GM23338 (cell line): ENCODE measurements around the gene DOCK10. TPM values are rescaled to one million over a fixed set of nuclear protein-coding genes. Genes with fewer than 3 reads are reported as not detected.

ENCODE experiments used
- ATAC-seq: fragments of 200-7000 bp; cut with Tn5 transposase; 3 replicates; pipeline ENCODE4 v1.9.1; 2020
- DNase-seq: peaks from one replicate; pipeline ENCODE4 v3.0.0-alpha.2; 2015; ENCODE audit warnings: low spot score
- H2AFZ ChIP-seq: fragments of 200-600 bp; sonication (generic); 2 replicates; pipeline ENCODE4 v1.8.0; 2016; ENCODE audit warnings: antibody characterized with exemption, mild to moderate bottlenecking, moderate library complexity
- H3F3A ChIP-seq: fragments of 200-600 bp; sonication (generic); replicated peaks from 2 replicates; pipeline ENCODE4 v1.8.0; 2017; ENCODE audit warnings: antibody characterized with exemption, mixed run types, low read depth
- H3K27ac ChIP-seq: fragments of 200-600 bp; sonication (generic); 2 replicates; pipeline ENCODE4 v1.6.1; 2016; ENCODE audit warnings: low read depth
- H3K27me3 ChIP-seq: fragments of 200-600 bp; sonication (generic); 2 replicates; pipeline ENCODE4 v1.8.0; 2016; ENCODE audit warnings: mild to moderate bottlenecking, mixed run types, moderate library complexity; ENCODE audit not compliant: insufficient read depth
- H3K36me3 ChIP-seq: fragments of 200-600 bp; sonication (generic); 2 replicates; pipeline ENCODE4 v1.8.0; 2016; ENCODE audit warnings: mild to moderate bottlenecking; ENCODE audit not compliant: insufficient read depth
- H3K4me1 ChIP-seq: fragments of 200-600 bp; sonication (generic); 2 replicates; pipeline ENCODE4 v1.8.0; 2016; ENCODE audit warnings: mild to moderate bottlenecking, moderate library complexity; ENCODE audit not compliant: insufficient read depth
- H3K4me2 ChIP-seq: fragments of 200-600 bp; sonication (generic); 2 replicates; pipeline ENCODE4 v1.7.1; 2017; ENCODE audit warnings: mixed run types
- H3K4me3 ChIP-seq: fragments of 200-600 bp; sonication (generic); 2 replicates; pipeline ENCODE4 v1.6.1; 2016; ENCODE audit warnings: mixed run types
- H3K79me2 ChIP-seq: fragments of 200-600 bp; sonication (generic); replicated peaks from 2 replicates; pipeline ENCODE4 v1.8.0; 2017; ENCODE audit warnings: mild to moderate bottlenecking; ENCODE audit not compliant: insufficient read depth
- H3K9me2 ChIP-seq: fragments of 200-600 bp; sonication (generic); 2 replicates; pipeline ENCODE4 v1.8.0; 2017; ENCODE audit not compliant: insufficient read depth
- H4K20me1 ChIP-seq: fragments of 200-600 bp; sonication (generic); replicated peaks from 2 replicates; pipeline ENCODE4 v1.8.0; 2017; ENCODE audit warnings: mild to moderate bottlenecking; ENCODE audit not compliant: insufficient read depth
- H3K27ac Mint-ChIP-seq: 2 replicates; pipeline ENCODE4 v1.8.0; 2020; ENCODE audit warnings: inconsistent platforms, mild to moderate bottlenecking, moderate library complexity, mixed read lengths
- H3K27me3 Mint-ChIP-seq: 3 replicates; pipeline ENCODE4 v1.8.0; 2022; ENCODE audit warnings: low read depth, mild to moderate bottlenecking, moderate library complexity, mixed read lengths, inconsistent platforms; ENCODE audit not compliant: insufficient read depth, poor library complexity
- H3K36me3 Mint-ChIP-seq: 3 replicates; pipeline ENCODE4 v1.8.0; 2021; ENCODE audit warnings: low read depth, mild to moderate bottlenecking, inconsistent platforms, moderate library complexity, mixed read lengths
- H3K4me1 Mint-ChIP-seq: 3 replicates; pipeline ENCODE4 v1.8.0; 2020; ENCODE audit warnings: mild to moderate bottlenecking, inconsistent platforms, mixed read lengths
- H3K4me3 Mint-ChIP-seq: 3 replicates; pipeline ENCODE4 v1.8.0; 2021; ENCODE audit warnings: moderate library complexity, mild to moderate bottlenecking, inconsistent platforms, mixed read lengths
- H3K9me3 Mint-ChIP-seq: 3 replicates; pipeline ENCODE4 v1.8.0; 2020; ENCODE audit warnings: moderate library complexity, mild to moderate bottlenecking, inconsistent platforms, mixed read lengths
- CREB1 ChIP-seq: fragments of 250-450 bp; sonication (Bioruptor Pico); IDR thresholded peaks from 2 replicates; pipeline ENCODE4 v1.5.0; 2020; ENCODE audit warnings: low read depth, mild to moderate bottlenecking, moderate library complexity
- CTCF ChIP-seq, 2 experiments: fragments of 200-600 bp in 1 of 2; sonication (generic) in 1 of 2; conservative IDR thresholded peaks; 2 replicates each; pipeline versions ENCODE4 v1.5.1 to v1.6.1; 2016 to 2017; ENCODE audit warnings: antibody characterized with exemption in 2 of 2, low read depth in 2 of 2, mild to moderate bottlenecking in 2 of 2, moderate library complexity in 1 of 2
- ETS1 ChIP-seq: IDR thresholded peaks from 2 replicates; pipeline ENCODE4 v1.6.1; 2016; ENCODE audit warnings: antibody characterized with exemption
- EZH2 ChIP-seq: fragments of 200-600 bp; sonication (generic); IDR thresholded peaks from one replicate; pipeline ENCODE4 v1.8.0; 2017; ENCODE audit warnings: antibody characterized with exemption, mild to moderate bottlenecking, low read depth; ENCODE audit not compliant: unreplicated experiment
- EZH2phosphoT487 ChIP-seq: fragments of 200-600 bp; sonication (generic); IDR thresholded peaks from one replicate; pipeline ENCODE4 v1.8.1; 2018; ENCODE audit warnings: antibody characterized with exemption; ENCODE audit not compliant: unreplicated experiment
- JUNB ChIP-seq: IDR thresholded peaks from one replicate; pipeline ENCODE4 v1.6.1; 2016; ENCODE audit warnings: antibody characterized with exemption; ENCODE audit not compliant: unreplicated experiment
- NANOG ChIP-seq: IDR thresholded peaks from 2 replicates; pipeline ENCODE4 v1.6.1; 2016; ENCODE audit warnings: antibody characterized with exemption, borderline replicate concordance
- POLR2AphosphoS5 ChIP-seq: IDR thresholded peaks from 2 replicates; pipeline ENCODE4 v1.6.1; 2016; ENCODE audit warnings: antibody characterized with exemption, low read depth
- REST ChIP-seq: IDR thresholded peaks from one replicate; pipeline ENCODE4 v1.6.1; 2018; ENCODE audit warnings: antibody characterized with exemption; ENCODE audit not compliant: unreplicated experiment
- STAT1 ChIP-seq: IDR thresholded peaks from one replicate; pipeline ENCODE4 v1.6.1; 2016; ENCODE audit warnings: antibody characterized with exemption; ENCODE audit not compliant: unreplicated experiment
- ZNF114 ChIP-seq: fragments of 250-450 bp; sonication (Bioruptor Pico); IDR thresholded peaks from 2 replicates; pipeline ENCODE4 v1.5.0; 2020; ENCODE audit warnings: mild to moderate bottlenecking, moderate library complexity
- ZNF331 ChIP-seq: fragments of 250-450 bp; sonication (Bioruptor Pico); IDR thresholded peaks from 2 replicates; pipeline ENCODE4 v1.5.0; 2020; ENCODE audit warnings: low read depth, mild to moderate bottlenecking, moderate library complexity
- ZNF462 ChIP-seq: fragments of 250-450 bp; sonication (Bioruptor Pico); IDR thresholded peaks from 2 replicates; pipeline ENCODE4 v1.5.0; 2020; ENCODE audit warnings: mild to moderate bottlenecking, moderate library complexity
- polyA plus RNA-seq: library from polyadenylated mRNA; unstranded; fragments of >200 nt; fragmentation: Nextera tagmentation; extraction: Ambion mirVana; gene quantifications from 2 replicates; pipeline ENCODE4 v1.2.1, GENCODE V29; 2016
- total RNA-seq: library from RNA; depleted of rRNA; stranded (reverse); fragments of >200 nt; shearing (Covaris generic); gene quantifications from 2 replicates; pipeline ENCODE4 v1.2.3, GENCODE V29; 2014

Gene DOCK10
- total and polyA plus RNA-seq, 2 experiments from 2014 or later, result 1.0 to 1.7 TPM

GRCh38 chr2:224969095-224969494 lies 73.2 kb downstream of the DOCK10 start (continued):
- no peak for TF ChIP-seq REST
- no peak for TF ChIP-seq STAT1
- no peak for TF ChIP-seq EZH2
- TF ChIP-seq POLR2AphosphoS5, result no peak

- Mint-ChIP-seq H3K9me3 (no peaks in the 10 kb centered on the region), H3K27me3 (no peaks in the 10 kb centered on the region), H3K36me3 (no peaks in the 10 kb centered on the region), H3K4me1 (no peaks in the 10 kb centered on the region), H3K4me3 (no peak overlapping the region), H3K27ac (no peak overlapping the region)
- no peaks in the 10 kb centered on the region for H3K36me3 ChIP-seq
- H3K27ac ChIP-seq, result no peak overlapping the region
- H2AFZ ChIP-seq, result no peak overlapping the region
- H3F3A ChIP-seq, result no peaks in the 10 kb centered on the region
- H3K4me2 ChIP-seq, result no peak overlapping the region
- H4K20me1 ChIP-seq, result no peaks in the 10 kb centered on the region
- H3K79me2 ChIP-seq, result no peaks in the 10 kb centered on the region
- H3K4me3 ChIP-seq, result no peak overlapping the region
- H3K9me2 ChIP-seq, result no peaks in the 10 kb centered on the region
- TF ChIP-seq CREB1 (CRISPR knock-in tag), result no peak
- no peak for TF ChIP-seq STAT1
- TF ChIP-seq POLR2AphosphoS5, result no peak
- no peak for TF ChIP-seq ETS1
- no peak for TF ChIP-seq CTCF (conservative IDR thresholded peaks at IDR 0.05; ENCODE audit: low read depth in 2 of 2)
- no peak for TF ChIP-seq JUNB
- no peak for TF ChIP-seq EZH2phosphoT487
- no peak for TF ChIP-seq NANOG
- TF ChIP-seq ZNF114 (CRISPR knock-in tag), result no peak
- TF ChIP-seq ZNF331, result no peak
- no peak for TF ChIP-seq ZNF462
- no peaks in the 10 kb centered on the region for H3K4me1 ChIP-seq
- ATAC-seq, result no peak
- DNase-seq, result no peak
- H3K27me3 ChIP-seq, result no peaks in the 10 kb centered on the region
Observed at GRCh38 chr2:224968051-224968450, 74.2 kb downstream of the DOCK10 start.
